ENCODE measurements around the gene CD177.
"Not testable (repeated sequence)": the region's sequence is repeated elsewhere in the genome, so short reads cannot be mapped to it uniquely, and the experiment has no call there.

The CD177 gene

GRCh38 chr19:43367822-43368221, 14.3 kb downstream of the CD177 start:
- no peak for DNase-seq
- in situ Hi-C loops (cut with HindIII; ENCODE audit: low pct_ligation_motif_present, low pct_unique_long_range_greater_than_20kb, low sequenced_read_pairs) = no loop called here

GRCh38 chr19:43368897-43369296, 15.4 kb downstream of the CD177 start:
- in situ Hi-C loops (cut with HindIII; ENCODE audit: low pct_ligation_motif_present, low pct_unique_long_range_greater_than_20kb, low sequenced_read_pairs); DNase-seq: not testable (repeated sequence)

GRCh38 chr19:43371909-43372308, 18.4 kb downstream of the CD177 start:
- in situ Hi-C loops (cut with HindIII; ENCODE audit: low pct_ligation_motif_present, low pct_unique_long_range_greater_than_20kb, low sequenced_read_pairs) = no loop called here
- DNase-seq = no peak

GRCh38 chr19:43372462-43372861, 19.0 kb downstream of the CD177 start:
- no peak for DNase-seq
- in situ Hi-C loops (cut with HindIII; ENCODE audit: low pct_ligation_motif_present, low pct_unique_long_range_greater_than_20kb, low sequenced_read_pairs) = no loop called here

GRCh38 chr19:43377624-43378023, 24.1 kb downstream of the CD177 start:
- DNase-seq; in situ Hi-C loops (cut with HindIII; ENCODE audit: low pct_ligation_motif_present, low pct_unique_long_range_greater_than_20kb, low sequenced_read_pairs): not testable (repeated sequence)

GRCh38 chr19:43380008-43380407, 26.5 kb downstream of the CD177 start:
- in situ Hi-C loops (cut with HindIII; ENCODE audit: low pct_ligation_motif_present, low pct_unique_long_range_greater_than_20kb, low sequenced_read_pairs) = no loop called here
- DNase-seq = no peak

- in situ Hi-C loops (cut with HindIII; ENCODE audit: low pct_ligation_motif_present, low pct_unique_long_range_greater_than_20kb, low sequenced_read_pairs) = no loop called here
- DNase-seq = no peak
Observed at GRCh38 chr19:43380771-43381386, 27.4 kb downstream of the CD177 start.

GRCh38 chr19:43382586-43383216, 29.2 kb downstream of the CD177 start:
- in situ Hi-C loops (cut with HindIII; ENCODE audit: low pct_ligation_motif_present, low pct_unique_long_range_greater_than_20kb, low sequenced_read_pairs); DNase-seq: not testable (repeated sequence)

- in situ Hi-C loops (cut with HindIII; ENCODE audit: low pct_ligation_motif_present, low pct_unique_long_range_greater_than_20kb, low sequenced_read_pairs); DNase-seq: not testable (repeated sequence)
Observed at GRCh38 chr19:43383254-43383653, 29.8 kb downstream of the CD177 start.

GRCh38 chr19:43383759-43384158, 30.3 kb downstream of the CD177 start:
- in situ Hi-C loops (cut with HindIII; ENCODE audit: low pct_ligation_motif_present, low pct_unique_long_range_greater_than_20kb, low sequenced_read_pairs); DNase-seq: not testable (repeated sequence)

- in situ Hi-C loops (cut with HindIII; ENCODE audit: low pct_ligation_motif_present, low pct_unique_long_range_greater_than_20kb, low sequenced_read_pairs); DNase-seq: not testable (repeated sequence)
Observed at GRCh38 chr19:43390903-43391551, 37.5 kb downstream of the CD177 start.

- in situ Hi-C loops (cut with HindIII; ENCODE audit: low pct_ligation_motif_present, low pct_unique_long_range_greater_than_20kb, low sequenced_read_pairs); DNase-seq: not testable (repeated sequence)
Observed at GRCh38 chr19:43391552-43391935, 38.1 kb downstream of the CD177 start.

- DNase-seq; in situ Hi-C loops (cut with HindIII; ENCODE audit: low pct_ligation_motif_present, low pct_unique_long_range_greater_than_20kb, low sequenced_read_pairs): not testable (repeated sequence)
Observed at GRCh38 chr19:43393501-43393900, 40.0 kb downstream of the CD177 start.

- DNase-seq = no peak
Observed at GRCh38 chr19:43395561-43395960, 42.1 kb downstream of the CD177 start.

GRCh38 chr19:43406297-43406696, 52.8 kb downstream of the CD177 start:
- in situ Hi-C loops (cut with HindIII; ENCODE audit: low pct_ligation_motif_present, low pct_unique_long_range_greater_than_20kb, low sequenced_read_pairs) = no loop called here

More at GRCh38 chr19:43395561-43395960, 42.1 kb downstream of the CD177 start:
- in situ Hi-C loops (cut with HindIII; ENCODE audit: low pct_ligation_motif_present, low pct_unique_long_range_greater_than_20kb, low sequenced_read_pairs) = no loop called here

GRCh38 chr19:43407416-43408005, 54.0 kb downstream of the CD177 start:
- DNase-seq = no peak

More at GRCh38 chr19:43406297-43406696, 52.8 kb downstream of the CD177 start:
- no peak for DNase-seq

GRCh38 chr19:43408043-43408442, 54.6 kb downstream of the CD177 start:
- in situ Hi-C loops (cut with HindIII; ENCODE audit: low pct_ligation_motif_present, low pct_unique_long_range_greater_than_20kb, low sequenced_read_pairs) = no loop called here
- no peak for DNase-seq

More at GRCh38 chr19:43407416-43408005, 54.0 kb downstream of the CD177 start:
- in situ Hi-C loops (cut with HindIII; ENCODE audit: low pct_ligation_motif_present, low pct_unique_long_range_greater_than_20kb, low sequenced_read_pairs) = no loop called here

GRCh38 chr19:43409415-43409814, 55.9 kb downstream of the CD177 start:
- DNase-seq = no peak
- in situ Hi-C loops (cut with HindIII; ENCODE audit: low pct_ligation_motif_present, low pct_unique_long_range_greater_than_20kb, low sequenced_read_pairs) = no loop called here

- in situ Hi-C loops (cut with HindIII; ENCODE audit: low pct_ligation_motif_present, low pct_unique_long_range_greater_than_20kb, low sequenced_read_pairs) = no loop called here
Observed at GRCh38 chr19:43412441-43412840, 59.0 kb downstream of the CD177 start.

More at GRCh38 chr19:43412441-43412840, 59.0 kb downstream of the CD177 start:
- no peak for DNase-seq

Data from ACHN (cell line).